SK-N-MC (cell line): ENCODE results near the gene WNT10A.
"Not testable (repeated sequence)": the region's sequence is repeated elsewhere in the genome, so short reads cannot be mapped to it uniquely, and the experiment has no call there.

Source experiments
- DNase-seq: peaks from one replicate; pipeline ENCODE4 v3.0.0-alpha.2; 2011; ENCODE audit warnings: low read depth, low spot score
- H3K27ac ChIP-seq: fragments of 200-600 bp; sonication (generic); 2 replicates; pipeline ENCODE4 v1.5.1; 2016; ENCODE audit warnings: mixed run types
- H3K36me3 ChIP-seq: fragments of 200-600 bp; sonication (generic); 2 replicates; pipeline ENCODE4 v1.6.1; 2017; ENCODE audit warnings: antibody characterized with exemption, low read length, mixed read lengths; ENCODE audit not compliant: insufficient read depth
- H3K4me3 ChIP-seq: fragments of 200-600 bp; sonication (generic); 2 replicates; pipeline ENCODE4 v1.5.1; 2016
- H3K9ac ChIP-seq: fragments of 200-600 bp; sonication (generic); 2 replicates; pipeline ENCODE4 v1.8.0; 2017; ENCODE audit warnings: mixed run types, mixed read lengths; ENCODE audit not compliant: insufficient read length
- H3K9me3 ChIP-seq: fragments of 200-600 bp; sonication (generic); 2 replicates; pipeline ENCODE4 v1.6.1; 2017; ENCODE audit warnings: low read depth, mild to moderate bottlenecking, antibody characterized with exemption, low read length, moderate library complexity, mixed read lengths
- EZH2 ChIP-seq: fragments of 200-600 bp; sonication (generic); IDR thresholded peaks from one replicate; pipeline ENCODE4 v1.6.1; 2017; ENCODE audit warnings: antibody characterized with exemption
- FOXP2 ChIP-seq: optimal IDR thresholded peaks from 2 replicates; pipeline ENCODE3; 2011; ENCODE audit warnings: mild to moderate bottlenecking, moderate library complexity; ENCODE audit not compliant: insufficient read depth; ENCODE audit errors: extremely low read length, control extremely low read depth
- POLR2AphosphoS5 ChIP-seq: IDR thresholded peaks from 2 replicates; pipeline ENCODE4 v1.6.1; 2012; ENCODE audit warnings: mild to moderate bottlenecking, low read depth, low read length, borderline replicate concordance

Gene WNT10A

DNA sequence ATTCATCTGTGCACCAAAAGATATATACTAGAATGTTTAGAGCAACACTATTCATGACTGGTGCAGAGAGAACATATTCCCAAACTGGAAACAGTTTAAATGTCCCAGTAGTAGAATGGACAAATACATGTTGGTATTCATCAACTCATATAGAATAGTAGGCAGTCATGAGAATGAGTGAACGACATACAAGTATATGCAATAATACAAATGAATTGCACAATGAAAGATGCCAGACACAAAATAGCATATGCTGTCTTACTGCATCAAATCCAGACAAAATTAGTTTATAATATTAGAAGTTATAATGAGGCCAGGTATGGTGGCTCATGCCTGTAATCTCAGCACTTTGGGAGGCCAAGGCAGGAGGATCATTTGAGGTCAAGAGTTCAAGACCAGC, 40.8 kb upstream of the WNT10A start:
- Histone ChIP-seq H3K9me3 (no peaks in the 10 kb centered on the region), H3K27ac (no peak overlapping the region), H3K4me3 (no peak overlapping the region), H3K36me3 (no peaks in the 10 kb centered on the region), H3K9ac (no peak overlapping the region)
- no peak for TF ChIP-seq EZH2
- no peak for TF ChIP-seq POLR2AphosphoS5
- no peak for TF ChIP-seq FOXP2
- no peak for DNase-seq

DNA sequence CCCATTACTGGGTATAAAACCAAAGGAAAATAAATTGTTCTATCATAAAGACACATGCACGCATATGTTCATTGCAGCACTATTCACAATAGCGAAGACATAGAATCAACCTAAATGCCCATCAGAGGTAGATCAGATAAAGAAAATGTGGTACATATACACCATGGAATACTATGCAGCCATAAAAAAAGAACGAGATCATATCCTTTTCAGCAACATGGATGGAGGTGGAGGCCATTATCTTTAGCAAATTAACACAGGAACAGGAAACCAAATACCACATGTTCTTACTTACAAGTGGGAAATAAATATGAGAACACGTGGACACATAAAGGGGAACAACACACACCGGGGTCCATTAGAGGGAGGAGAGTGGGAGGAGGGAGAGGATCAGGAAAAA, 36.3 kb upstream of the WNT10A start:
- not testable (repeated sequence) for DNase-seq, H3K27ac ChIP-seq, H3K9ac ChIP-seq, H3K4me3 ChIP-seq, H3K36me3 ChIP-seq, H3K9me3 ChIP-seq

DNA sequence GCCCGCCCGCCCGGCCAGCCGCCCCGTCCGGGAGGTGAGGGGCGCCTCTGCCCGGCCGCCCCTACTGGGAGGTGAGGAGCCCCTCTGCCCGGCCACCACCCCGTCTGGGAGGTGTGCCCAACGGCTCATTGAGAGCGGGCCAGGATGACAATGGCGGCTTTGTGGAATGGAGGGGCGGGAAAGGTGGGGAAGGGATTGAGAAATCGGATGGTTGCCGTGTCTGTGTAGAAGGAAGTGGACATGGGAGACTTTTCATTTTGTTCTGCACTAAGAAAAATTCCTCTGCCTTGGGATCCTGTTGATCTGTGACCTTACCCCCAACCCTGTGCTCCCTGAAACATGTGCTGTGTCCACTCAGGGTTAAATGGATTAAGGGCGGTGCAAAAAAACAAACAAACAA, 33.7 kb upstream of the WNT10A start:
- not testable (repeated sequence) for H3K4me3 ChIP-seq, H3K9ac ChIP-seq, H3K27ac ChIP-seq

DNA sequence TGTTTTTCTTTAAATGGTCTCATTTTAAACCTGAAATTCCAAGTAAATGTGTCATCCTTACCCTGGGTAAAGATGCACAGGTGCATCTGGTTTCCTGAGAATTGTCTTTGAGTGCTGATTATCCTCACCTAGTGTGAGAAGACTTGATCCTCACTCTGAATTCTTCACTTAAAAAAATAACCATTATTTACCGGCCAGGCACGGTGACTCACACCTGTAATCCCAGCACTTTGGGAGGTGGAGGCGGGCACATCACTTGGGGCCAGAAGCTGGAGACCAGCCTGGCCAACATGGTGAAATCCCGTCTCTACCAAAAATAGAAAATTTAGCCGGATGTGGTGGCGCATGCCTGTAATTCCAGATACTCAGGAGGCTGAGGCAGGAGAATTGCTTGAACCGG, 30.9 kb upstream of the WNT10A start:
- Histone ChIP-seq H3K4me3 (no peak overlapping the region), H3K9ac (no peak overlapping the region), H3K27ac (no peak overlapping the region), H3K9me3 (no peaks in the 10 kb centered on the region), H3K36me3 (no peaks in the 10 kb centered on the region)
- no peak for DNase-seq
- TF ChIP-seq FOXP2 (no peak), POLR2AphosphoS5 (no peak), EZH2 (no peak)

More for the DNA sequence above, 33.7 kb upstream of the WNT10A start:
- not testable (repeated sequence) for H3K9me3 ChIP-seq, DNase-seq, H3K36me3 ChIP-seq

DNA sequence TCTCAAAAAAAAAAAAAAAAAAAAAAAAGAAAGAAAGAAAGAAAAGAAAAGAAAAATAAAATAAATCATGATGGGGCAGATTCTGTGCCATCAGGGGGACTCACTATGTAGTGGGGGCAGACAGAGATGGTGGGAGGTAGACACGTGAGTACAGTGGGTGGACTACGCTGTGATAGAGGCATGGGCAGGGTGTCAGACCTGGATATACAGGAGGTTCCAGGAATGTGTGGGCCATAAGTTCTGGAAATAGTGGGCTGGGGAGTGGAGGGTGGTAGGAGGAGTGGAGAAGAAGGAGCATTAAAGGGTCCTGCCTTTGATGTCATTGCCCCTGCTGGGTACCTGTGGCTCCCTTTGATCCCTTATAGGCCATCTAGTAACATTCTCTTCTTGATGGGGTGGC, 29.9 kb upstream of the WNT10A start:
- no peak overlapping the region for H3K27ac ChIP-seq
- no peak overlapping the region for H3K9ac ChIP-seq
- H3K9me3 ChIP-seq, result no peaks in the 10 kb centered on the region
- DNase-seq, result no peak
- no peaks in the 10 kb centered on the region for H3K36me3 ChIP-seq
- TF ChIP-seq POLR2AphosphoS5 (no peak), FOXP2 (no peak), EZH2 (no peak)
- no peak overlapping the region for H3K4me3 ChIP-seq

DNA sequence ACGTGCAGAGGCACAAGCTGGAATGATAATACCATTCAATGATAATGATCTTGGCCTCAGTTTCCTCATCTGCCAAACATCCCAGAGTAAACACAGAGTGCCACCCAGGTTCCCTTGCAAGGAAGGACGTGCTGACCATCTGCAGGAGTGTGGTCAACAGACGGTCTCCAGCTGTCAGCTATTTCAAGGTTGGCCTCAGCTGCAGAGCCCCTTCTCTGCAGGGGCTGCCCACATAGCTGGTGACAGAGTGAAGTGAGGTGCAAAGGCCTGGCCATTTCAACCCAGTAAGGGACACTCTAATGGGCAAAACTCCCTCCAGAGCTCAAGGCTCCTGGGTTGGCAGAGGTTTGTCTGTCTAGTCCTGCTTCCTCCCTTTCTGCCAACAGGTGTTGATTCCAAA, 29.4 kb upstream of the WNT10A start:
- H3K36me3 ChIP-seq, result no peaks in the 10 kb centered on the region
- no peak for DNase-seq
- TF ChIP-seq POLR2AphosphoS5 (no peak), EZH2 (no peak), FOXP2 (no peak)
- H3K9me3 ChIP-seq, result no peaks in the 10 kb centered on the region
- H3K27ac ChIP-seq, result no peak overlapping the region
- no peak overlapping the region for H3K4me3 ChIP-seq
- H3K9ac ChIP-seq, result no peak overlapping the region

DNA sequence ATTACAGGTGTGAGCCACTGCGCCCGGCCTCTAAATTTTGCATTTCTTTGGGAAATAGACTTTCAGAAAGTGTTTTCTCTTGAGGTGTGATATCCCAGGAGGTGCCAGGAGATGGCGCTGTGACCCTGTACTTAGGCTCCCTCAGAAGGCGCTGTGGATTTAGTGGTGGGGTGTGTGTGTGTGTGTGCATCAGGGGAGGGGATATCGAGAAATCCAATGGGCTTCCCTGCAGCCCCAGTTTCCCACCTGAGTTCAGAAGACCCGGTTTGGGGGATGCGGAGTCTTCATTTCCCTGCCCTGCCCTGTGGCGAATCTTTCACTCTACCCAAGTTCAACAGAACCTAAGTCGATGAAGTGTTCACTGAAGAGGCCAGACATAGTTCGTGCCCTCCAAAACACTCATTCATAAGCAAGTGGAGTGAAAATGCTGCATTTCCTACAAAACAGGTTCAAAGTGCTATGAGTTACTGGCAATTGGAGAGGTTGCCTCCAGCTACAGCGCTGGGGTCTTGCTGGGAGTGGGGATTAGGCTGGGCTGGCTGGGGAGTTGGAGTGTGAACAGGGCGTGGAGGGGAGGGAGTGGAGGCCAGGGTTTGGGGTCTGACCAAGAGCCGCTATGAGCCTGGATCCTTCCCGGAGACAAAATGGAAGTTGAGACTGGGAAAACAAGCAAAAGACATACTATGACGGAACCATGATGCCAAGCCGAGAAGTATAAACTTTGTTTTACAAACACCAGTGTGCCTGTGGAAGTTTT, 27.6 kb upstream of the WNT10A start:
- no peak for DNase-seq
- Histone ChIP-seq H3K4me3 (no peak overlapping the region), H3K27ac (no peak overlapping the region), H3K9ac (no peak overlapping the region), H3K36me3 (no peaks in the 10 kb centered on the region), H3K9me3 (no peaks in the 10 kb centered on the region)
- TF ChIP-seq POLR2AphosphoS5 (no peak), FOXP2 (no peak), EZH2 (no peak)

DNA sequence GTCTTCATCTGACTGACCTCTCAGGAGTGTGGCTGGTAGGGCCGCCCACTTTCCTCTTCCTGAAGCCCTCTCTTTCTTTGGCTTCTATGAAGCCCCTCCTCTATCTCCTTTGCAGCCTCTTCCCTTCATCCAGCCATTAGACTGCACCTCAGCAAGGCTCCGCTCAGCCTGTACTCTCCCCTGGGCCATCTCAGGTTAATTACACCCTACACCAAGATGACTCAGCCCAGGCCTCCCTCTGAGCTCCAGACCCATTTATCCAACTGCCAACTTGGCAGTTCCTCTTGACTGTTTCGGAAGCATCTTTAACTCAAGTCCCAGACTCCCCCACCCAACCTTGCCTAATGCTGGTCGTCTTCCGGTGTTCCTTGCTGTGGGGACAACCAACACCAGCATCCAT, 26.9 kb upstream of the WNT10A start:
- Histone ChIP-seq H3K9ac (no peak overlapping the region), H3K36me3 (no peaks in the 10 kb centered on the region), H3K9me3 (no peaks in the 10 kb centered on the region), H3K27ac (no peak overlapping the region), H3K4me3 (no peak overlapping the region)
- no peak for DNase-seq
- TF ChIP-seq FOXP2 (no peak), POLR2AphosphoS5 (no peak), EZH2 (no peak)

DNA sequence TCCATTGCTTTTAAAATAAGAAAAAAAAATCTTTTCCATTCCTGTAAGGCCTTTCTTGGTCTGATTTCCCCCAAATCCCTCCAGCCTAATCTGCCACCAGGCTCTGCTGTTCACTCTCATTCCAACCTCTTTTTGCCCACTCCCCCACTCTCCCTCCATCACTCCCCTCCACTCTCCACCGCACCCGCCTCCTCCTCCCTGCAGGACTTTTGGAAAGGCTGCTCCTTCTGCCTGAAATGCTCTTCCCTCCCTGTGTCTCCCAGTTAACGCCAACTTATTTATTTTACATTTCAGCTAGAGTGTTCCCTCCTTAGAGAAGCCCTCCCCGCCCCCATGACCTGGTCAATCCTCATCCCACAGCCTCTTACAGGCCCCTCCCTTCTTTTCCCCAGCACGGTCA, 25.8 kb upstream of the WNT10A start:
- no peak for TF ChIP-seq POLR2AphosphoS5
- TF ChIP-seq EZH2, result no peak
- TF ChIP-seq FOXP2, result no peak
- H3K4me3 ChIP-seq, result no peak overlapping the region
- H3K9me3 ChIP-seq, result no peaks in the 10 kb centered on the region
- no peak overlapping the region for H3K27ac ChIP-seq
- H3K9ac ChIP-seq, result no peak overlapping the region
- H3K36me3 ChIP-seq, result no peaks in the 10 kb centered on the region
- DNase-seq, result no peak
